NCI-H1417 treated with DMSO at 0.1 percent for 48 hours (cell line): ENCODE measurements around the gene HAPLN2.

Experiments
- DNase-seq: peaks from one replicate; lab custom pipeline; 2025; lab: John Stamatoyannopoulos, UW

The HAPLN2 gene

GRCh38 chr1:156645056-156645455 lies 25.8 kb downstream of the HAPLN2 start:
- DNase-seq = no peak

DNA sequence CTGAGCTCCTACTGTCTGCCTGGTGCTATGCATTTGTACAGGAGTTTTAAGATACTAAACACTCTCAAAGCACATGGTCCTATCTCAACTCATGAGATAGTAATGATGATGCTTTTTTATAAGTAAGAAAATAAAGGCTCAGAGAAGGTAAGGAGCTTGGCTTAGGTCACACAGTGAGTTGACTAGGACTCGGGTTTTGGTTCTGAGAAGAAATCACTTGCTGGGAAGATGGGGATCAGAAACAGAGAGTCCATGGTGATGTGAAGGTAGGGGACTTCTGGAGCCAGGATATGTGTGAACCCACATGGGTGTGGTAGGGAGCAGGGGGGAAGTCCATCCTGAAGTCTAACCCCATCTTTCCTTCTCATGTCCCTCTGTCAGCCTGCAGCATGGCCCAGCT lies 26.5 kb downstream of the HAPLN2 start:
- no peak for DNase-seq

GRCh38 chr1:156646738-156647211 lies 27.6 kb downstream of the HAPLN2 start:
- no peak for DNase-seq

DNA sequence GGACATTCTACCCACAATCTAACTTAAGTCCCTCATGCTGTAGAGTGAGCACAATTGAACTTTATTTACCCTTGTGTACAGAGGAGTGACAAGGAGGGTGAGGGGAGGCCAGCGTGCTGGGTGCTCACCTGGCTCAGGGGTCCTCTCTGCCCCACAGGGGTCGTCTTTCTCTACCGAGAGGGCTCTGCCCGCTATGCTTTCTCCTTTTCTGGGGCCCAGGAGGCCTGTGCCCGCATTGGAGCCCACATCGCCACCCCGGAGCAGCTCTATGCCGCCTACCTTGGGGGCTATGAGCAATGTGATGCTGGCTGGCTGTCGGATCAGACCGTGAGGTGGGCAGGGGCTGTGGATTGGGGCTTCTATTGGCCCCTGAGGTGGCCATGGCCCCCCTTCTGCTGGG lies 28.1 kb downstream of the HAPLN2 start:
- DNase-seq = no peak

GRCh38 chr1:156648496-156648895 lies 29.3 kb downstream of the HAPLN2 start:
- no peak for DNase-seq

GRCh38 chr1:156648951-156649350 lies 29.7 kb downstream of the HAPLN2 start:
- DNase-seq = no peak

DNA sequence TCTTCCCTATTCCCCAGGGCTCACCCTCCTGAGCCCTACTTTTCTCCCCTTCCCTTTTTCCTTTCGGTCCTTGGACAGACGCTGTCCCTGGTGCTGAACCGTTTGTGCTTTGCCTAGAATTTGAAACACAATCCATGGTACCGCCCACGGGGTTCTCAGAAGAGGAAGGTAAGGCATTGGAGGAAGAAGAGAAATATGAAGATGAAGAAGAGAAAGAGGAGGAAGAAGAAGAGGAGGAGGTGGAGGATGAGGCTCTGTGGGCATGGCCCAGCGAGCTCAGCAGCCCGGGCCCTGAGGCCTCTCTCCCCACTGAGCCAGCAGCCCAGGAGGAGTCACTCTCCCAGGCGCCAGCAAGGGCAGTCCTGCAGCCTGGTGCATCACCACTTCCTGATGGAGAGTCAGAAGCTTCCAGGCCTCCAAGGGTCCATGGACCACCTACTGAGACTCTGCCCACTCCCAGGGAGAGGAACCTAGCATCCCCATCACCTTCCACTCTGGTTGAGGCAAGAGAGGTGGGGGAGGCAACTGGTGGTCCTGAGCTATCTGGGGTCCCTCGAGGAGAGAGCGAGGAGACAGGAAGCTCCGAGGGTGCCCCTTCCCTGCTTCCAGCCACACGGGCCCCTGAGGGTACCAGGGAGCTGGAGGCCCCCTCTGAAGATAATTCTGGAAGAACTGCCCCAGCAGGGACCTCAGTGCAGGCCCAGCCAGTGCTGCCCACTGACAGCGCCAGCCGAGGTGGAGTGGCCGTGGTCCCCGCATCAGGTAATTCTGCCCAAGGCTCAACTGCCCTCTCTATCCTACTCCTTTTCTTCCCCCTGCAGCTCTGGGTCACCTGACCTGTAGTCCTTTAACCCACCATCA lies 33.1 kb downstream of the HAPLN2 start:
- no peak for DNase-seq

DNA sequence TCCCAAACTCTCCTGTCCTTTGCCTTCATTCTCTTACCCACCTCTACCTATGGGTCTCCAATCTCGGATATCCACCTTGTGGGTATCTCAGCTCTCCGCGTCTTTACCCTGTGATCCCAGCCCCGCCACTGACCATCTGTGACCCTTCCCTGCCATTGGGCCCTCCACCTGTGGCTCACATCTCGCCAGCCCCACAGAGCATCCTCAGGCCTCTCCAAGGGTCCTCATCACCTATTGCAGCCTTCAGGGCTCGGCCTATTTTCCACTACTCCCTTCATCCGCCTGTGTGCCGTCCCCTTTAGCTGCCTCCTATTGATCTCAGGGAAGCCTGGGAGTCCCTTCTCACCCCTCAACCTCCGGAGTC lies 33.8 kb downstream of the HAPLN2 start:
- no peak for DNase-seq

- no peak for DNase-seq
Observed at GRCh38 chr1:156654700-156655099, 35.5 kb downstream of the HAPLN2 start.

DNA sequence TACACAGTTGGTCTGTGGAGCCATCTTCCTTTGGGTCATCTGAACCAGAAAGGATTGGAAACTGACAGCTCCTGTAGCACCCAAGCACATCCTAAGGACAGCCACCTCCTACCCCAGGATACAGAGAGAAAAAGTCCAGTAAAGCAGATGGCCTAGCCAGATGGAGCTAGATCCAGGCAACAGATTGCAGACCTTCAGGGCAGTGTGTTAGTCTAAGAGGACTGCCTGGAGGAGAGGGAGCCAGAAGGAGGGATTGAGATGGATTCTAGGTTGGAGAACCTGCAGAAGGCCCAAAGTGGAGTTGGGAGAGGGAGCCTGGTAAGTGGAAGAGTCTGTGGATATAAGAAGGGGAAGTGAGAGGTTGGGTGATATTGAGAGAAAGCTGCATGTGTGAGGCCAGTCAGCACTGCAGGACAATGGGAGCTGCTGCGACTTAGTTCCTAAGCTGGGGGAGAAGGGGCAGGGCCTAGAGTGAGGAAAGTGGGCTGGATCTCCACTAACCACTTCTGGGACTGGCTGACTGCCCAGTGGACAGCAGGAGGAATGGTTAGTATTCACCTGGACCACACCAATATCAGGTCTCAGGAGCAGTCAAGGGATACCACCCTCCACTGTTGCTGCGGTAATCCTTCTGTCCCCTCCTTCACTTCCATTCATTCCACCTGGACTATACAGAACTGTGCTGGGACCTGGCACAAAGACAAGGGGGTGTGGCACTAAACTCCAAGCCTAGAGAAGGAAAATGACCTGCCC lies 36.1 kb downstream of the HAPLN2 start:
- DNase-seq = no peak

GRCh38 chr1:156655904-156656516 lies 36.8 kb downstream of the HAPLN2 start:
- DNase-seq = no peak

- DNase-seq = no peak
Observed at GRCh38 chr1:156656806-156657740, 37.9 kb downstream of the HAPLN2 start.

DNA sequence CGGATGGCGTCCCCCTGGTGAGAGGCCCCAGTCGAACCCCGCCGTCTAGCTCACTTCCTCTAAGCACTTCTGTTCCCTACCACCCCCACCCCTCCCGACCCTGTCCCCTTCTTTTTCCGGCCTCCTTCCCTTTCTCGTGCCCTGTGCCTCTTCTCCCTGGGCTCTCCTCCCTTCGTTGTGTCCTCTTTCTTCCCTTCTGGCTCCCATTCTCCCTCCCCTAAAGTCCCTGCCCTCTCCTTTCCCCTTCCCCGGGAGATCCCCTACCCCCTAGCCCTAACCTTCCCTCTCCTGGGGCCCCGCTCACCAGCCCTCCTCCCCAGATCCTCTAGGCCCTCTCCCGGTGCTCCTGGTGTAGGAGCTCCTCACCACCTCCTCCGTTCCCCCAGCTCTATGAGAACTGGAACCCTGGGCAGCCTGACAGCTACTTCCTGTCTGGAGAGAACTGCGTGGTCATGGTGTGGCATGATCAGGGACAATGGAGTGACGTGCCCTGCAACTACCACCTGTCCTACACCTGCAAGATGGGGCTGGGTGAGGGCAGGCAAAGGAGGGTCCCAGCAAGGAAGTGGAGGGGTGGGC lies 38.6 kb downstream of the HAPLN2 start:
- no peak for DNase-seq

DNA sequence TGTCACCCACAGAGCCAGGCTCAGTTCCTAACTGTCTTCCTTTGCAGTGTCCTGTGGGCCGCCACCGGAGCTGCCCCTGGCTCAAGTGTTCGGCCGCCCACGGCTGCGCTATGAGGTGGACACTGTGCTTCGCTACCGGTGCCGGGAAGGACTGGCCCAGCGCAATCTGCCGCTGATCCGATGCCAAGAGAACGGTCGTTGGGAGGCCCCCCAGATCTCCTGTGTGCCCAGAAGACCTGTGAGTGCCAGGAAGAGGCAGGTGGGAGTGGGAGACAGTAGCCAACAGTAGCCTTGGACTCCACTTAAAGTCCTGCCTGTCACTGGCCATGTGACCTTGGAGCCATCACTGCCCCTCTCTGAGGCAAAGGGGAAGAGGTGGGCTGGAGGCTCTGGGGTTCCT lies 39.3 kb downstream of the HAPLN2 start:
- no peak for DNase-seq

DNA sequence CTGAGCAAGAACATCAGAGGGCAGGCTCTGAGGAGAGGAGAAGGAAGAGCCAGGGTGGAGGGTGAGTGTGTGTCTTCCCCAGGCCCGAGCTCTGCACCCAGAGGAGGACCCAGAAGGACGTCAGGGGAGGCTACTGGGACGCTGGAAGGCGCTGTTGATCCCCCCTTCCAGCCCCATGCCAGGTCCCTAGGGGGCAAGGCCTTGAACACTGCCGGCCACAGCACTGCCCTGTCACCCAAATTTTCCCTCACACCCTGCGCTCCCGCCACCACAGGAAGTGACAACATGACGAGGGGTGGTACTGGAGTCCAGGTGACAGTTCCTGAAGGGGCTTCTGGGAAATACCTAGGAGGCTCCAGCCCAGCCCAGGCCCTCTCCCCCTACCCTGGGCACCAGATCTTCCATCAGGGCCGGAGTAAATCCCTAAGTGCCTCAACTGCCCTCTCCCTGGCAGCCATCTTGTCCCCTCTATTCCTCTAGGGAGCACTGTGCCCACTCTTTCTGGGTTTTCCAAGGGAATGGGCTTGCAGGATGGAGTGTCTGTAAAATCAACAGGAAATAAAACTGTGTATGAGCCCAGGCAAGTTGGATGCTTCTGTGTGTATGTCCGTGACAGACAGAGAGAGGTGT lies 39.8 kb downstream of the HAPLN2 start:
- no peak for DNase-seq

DNA sequence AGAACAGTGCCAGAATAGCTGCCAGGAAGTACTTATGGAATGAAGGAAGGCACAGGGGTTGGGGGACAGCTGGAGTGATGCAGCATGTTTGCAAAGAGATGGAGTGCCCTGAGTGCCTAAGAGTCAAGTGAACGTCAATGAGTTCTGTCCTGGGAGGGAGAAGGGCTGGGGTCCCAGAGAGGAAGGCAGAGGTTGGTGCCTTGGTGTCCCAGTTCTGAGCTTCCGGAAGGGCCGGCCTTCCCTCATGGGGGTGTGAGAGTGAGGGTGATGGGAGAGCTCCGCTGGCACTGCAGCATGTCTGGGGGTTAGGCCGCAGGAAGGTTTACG lies 40.4 kb downstream of the HAPLN2 start:
- DNase-seq = no peak

DNA sequence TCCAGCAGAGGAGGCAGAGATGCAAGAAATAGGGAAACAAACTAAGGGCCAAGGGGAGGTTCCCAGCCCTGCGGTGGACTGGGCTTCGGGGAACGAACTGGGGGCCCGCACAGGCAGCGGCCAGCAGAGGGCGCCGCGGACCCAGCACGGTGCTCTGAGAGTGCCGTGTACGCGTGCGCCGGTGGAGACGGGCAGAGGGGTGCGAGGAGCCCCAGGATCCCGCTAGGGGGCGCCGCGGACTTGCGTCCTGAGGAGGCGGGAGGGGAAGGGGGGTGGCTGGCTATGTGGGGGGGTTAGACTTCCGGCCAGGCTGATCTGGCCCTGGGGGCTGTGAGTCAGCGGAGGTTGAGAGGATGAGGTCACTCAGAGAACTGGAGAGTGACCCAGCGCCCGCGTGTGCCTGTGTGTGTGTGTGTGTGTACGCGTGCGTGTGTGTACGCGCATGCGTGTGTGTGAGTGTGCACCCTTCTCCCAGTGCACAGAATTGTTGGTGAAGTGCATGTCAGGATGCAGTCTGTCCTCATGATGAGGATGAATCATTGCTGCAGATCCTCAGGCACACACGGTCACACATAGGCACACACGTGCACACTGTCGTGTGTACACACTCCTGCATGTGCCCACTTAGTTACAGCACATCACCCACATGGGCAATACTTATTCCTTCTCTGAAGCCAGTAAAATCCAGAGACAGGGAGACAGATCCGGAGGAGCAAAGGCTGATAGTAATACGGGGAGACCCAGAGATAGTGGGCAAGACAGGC lies 41.0 kb downstream of the HAPLN2 start:
- peak; percentile 49 for DNase-seq

DNA sequence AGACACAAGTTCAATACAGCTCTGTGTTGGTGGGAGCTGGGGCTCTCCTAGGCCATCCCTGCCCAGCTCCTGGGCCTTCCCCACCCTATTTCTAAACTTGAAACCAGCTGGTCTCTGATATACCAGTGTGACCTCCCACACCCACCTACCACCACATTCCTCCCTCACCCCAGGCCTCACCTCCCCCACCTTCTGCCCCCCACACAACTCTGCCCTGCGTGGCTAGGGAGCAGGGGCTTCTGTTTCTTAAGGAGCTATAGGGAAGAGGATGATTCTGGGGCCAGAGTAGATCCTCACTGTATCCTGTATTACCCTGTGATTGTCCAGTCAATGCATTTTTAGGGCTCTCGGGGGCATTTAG lies 41.5 kb downstream of the HAPLN2 start:
- no peak for DNase-seq

DNA sequence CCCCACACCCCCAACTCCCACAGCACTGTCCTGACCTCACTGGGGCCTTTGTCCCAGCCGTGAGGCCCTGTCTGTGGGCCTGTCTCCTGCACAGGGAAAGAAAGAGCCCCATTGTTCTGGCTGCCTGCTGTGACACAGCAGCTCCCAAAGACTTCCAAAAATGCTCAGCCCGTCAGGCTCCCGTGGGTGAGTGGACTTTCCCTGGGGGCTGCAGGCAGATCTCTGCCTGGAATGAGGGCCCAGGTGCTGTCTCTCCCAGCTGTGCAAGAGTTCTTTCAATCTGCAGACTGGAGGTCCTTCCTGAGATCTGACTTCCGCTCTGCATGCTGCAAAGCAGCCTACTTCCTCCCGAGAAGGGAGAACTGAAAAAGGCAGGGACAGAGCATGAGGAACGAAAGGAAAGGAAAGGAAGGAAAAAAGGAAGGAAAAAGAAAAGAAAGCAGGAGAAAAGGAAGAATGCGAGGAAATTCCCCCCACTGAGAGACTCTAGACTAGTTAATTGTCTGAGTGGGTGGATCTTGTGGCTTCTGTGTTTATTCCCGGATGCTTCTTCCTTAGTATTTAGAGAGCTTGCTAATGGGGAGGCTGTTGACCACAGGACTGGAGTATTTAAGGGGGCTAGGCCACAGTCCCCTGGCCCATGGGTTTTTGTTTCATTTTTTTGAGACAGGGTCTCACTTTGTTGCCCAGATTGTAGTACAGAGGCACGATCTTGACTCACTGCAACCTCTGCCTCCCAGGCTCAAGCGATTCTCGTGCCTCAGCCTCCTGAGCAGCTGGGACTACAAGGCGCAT lies 43.0 kb downstream of the HAPLN2 start:
- DNase-seq = no peak

DNA sequence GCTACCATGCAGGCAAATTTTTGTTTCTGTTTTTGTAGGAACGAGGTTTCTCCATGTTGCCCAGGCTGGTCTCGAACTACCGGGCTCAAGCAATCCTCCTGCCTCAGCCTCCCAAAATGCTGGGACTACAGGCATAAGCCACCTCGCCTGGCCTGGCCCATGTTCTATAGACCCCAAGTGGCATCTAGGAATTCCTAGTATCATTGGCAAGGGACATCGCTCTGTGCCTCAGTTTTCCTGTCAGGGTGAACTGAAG lies 43.5 kb downstream of the HAPLN2 start:
- no peak for DNase-seq
